WERI-Rb-1 (cell line): ENCODE measurements around the gene CCDC54.

Experiments used
- DNase-seq: peaks from one replicate; pipeline ENCODE4 v3.0.0-alpha.2; 2020
- H3K27ac ChIP-seq: fragments of 250-450 bp; sonication (Bioruptor Pico); 2 replicates; pipeline ENCODE4 v1.5.1; 2020; ENCODE audit warnings: mild to moderate bottlenecking, moderate library complexity
- H3K27me3 ChIP-seq: fragments of 250-450 bp; sonication (Bioruptor Pico); 2 replicates; pipeline ENCODE4 v1.5.1; 2021; ENCODE audit warnings: mild to moderate bottlenecking, low read depth, moderate library complexity; ENCODE audit not compliant: insufficient read depth, severe bottlenecking
- H3K36me3 ChIP-seq: fragments of 250-450 bp; sonication (Bioruptor Pico); 2 replicates; pipeline ENCODE4 v1.5.1; 2020; ENCODE audit warnings: mild to moderate bottlenecking, moderate library complexity
- H3K4me3 ChIP-seq: 2 replicates; pipeline ENCODE4 v1.5.1; 2011; ENCODE audit warnings: low read depth, mild to moderate bottlenecking, control low read depth, low read length
- H3K9me3 ChIP-seq: fragments of 250-450 bp; sonication (Bioruptor Pico); 2 replicates; pipeline ENCODE4 v1.5.1; 2021; ENCODE audit warnings: mild to moderate bottlenecking, moderate library complexity; ENCODE audit not compliant: severe bottlenecking
- CTCF ChIP-seq: IDR thresholded peaks from 2 replicates; pipeline ENCODE4 v1.5.1; 2011; ENCODE audit warnings: low read depth, mild to moderate bottlenecking, control low read depth, inconsistent platforms, low read length

Gene CCDC54

GRCh38 chr3:107394502-107394901, 17.3 kb downstream of the CCDC54 start:
- no peaks in the 10 kb centered on the region for H3K36me3 ChIP-seq
- TF ChIP-seq CTCF: no peak
- H3K9me3 ChIP-seq: no peaks in the 10 kb centered on the region
- H3K27me3 ChIP-seq: no peaks in the 10 kb centered on the region
- H3K27ac ChIP-seq: no peak overlapping the region
- H3K4me3 ChIP-seq: no peak overlapping the region
- no peak for DNase-seq

GRCh38 chr3:107395066-107395465, 17.8 kb downstream of the CCDC54 start:
- Histone ChIP-seq H3K27ac (no peak overlapping the region), H3K36me3 (no peaks in the 10 kb centered on the region), H3K9me3 (no peaks in the 10 kb centered on the region), H3K4me3 (no peak overlapping the region), H3K27me3 (no peaks in the 10 kb centered on the region)
- no peak for TF ChIP-seq CTCF
- DNase-seq: no peak

GRCh38 chr3:107401301-107401700, 24.1 kb downstream of the CCDC54 start:
- TF ChIP-seq CTCF: no peak
- no peaks in the 10 kb centered on the region for H3K27me3 ChIP-seq
- H3K9me3 ChIP-seq: no peaks in the 10 kb centered on the region
- H3K27ac ChIP-seq: no peak overlapping the region
- no peak for DNase-seq
- H3K4me3 ChIP-seq: no peak overlapping the region
- H3K36me3 ChIP-seq: no peaks in the 10 kb centered on the region

- no peak overlapping the region for H3K27ac ChIP-seq
- H3K9me3 ChIP-seq: no peaks in the 10 kb centered on the region
- H3K4me3 ChIP-seq: no peak overlapping the region
- DNase-seq: no peak
- no peak for TF ChIP-seq CTCF
- H3K27me3 ChIP-seq: no peaks in the 10 kb centered on the region
- no peaks in the 10 kb centered on the region for H3K36me3 ChIP-seq
Observed at GRCh38 chr3:107402214-107402613, 25.0 kb downstream of the CCDC54 start.

- no peak for TF ChIP-seq CTCF
- Histone ChIP-seq H3K27ac (no peak overlapping the region), H3K27me3 (no peaks in the 10 kb centered on the region), H3K4me3 (no peak overlapping the region), H3K9me3 (peaks cover 3% of the 10 kb centered on the region), H3K36me3 (no peaks in the 10 kb centered on the region)
- DNase-seq: no peak
Observed at GRCh38 chr3:107404727-107405469, 27.7 kb downstream of the CCDC54 start.

GRCh38 chr3:107407355-107407754, 30.1 kb downstream of the CCDC54 start:
- H3K4me3 ChIP-seq: no peak overlapping the region
- no peak for TF ChIP-seq CTCF
- no peak for DNase-seq
- no peaks in the 10 kb centered on the region for H3K27me3 ChIP-seq
- no peaks in the 10 kb centered on the region for H3K36me3 ChIP-seq
- no peak overlapping the region for H3K27ac ChIP-seq
- H3K9me3 ChIP-seq: peaks cover 4% of the 10 kb centered on the region
